Endothelial cell of umbilical vein (primary cell): ENCODE measurements around the gene CACNA2D3. TPM values are rescaled to one million over a fixed set of nuclear protein-coding genes. Genes with fewer than 3 reads are reported as not detected.

ENCODE experiments used
- BruUV-seq: library from RNA; stranded (reverse); fragments of 400-500 nt; replicated peaks from 2 replicates; lab custom pipeline; 2021; lab: Mats Ljungman, UMichigan
- CTCF ChIA-PET: fragments of 300-600, 350-600 bp; sonication (Branson Sonifier 250); formaldehyde crosslinking; loops from one replicate; lab custom pipeline; 2021; ENCODE audit warnings: antibody characterized with exemption, inconsistent platforms; lab: Charles Lee
- POLR2A ChIA-PET: fragments of 300-600, 350-600 bp; sonication (Branson Sonifier 250); formaldehyde crosslinking; loops from one replicate; lab custom pipeline; 2021; ENCODE audit warnings: antibody characterized with exemption, inconsistent platforms; lab: Charles Lee
- DNase-seq: peaks from one replicate; pipeline ENCODE4 v3.0.0-alpha.2; 2011; ENCODE audit warnings: low read depth, low spot score
- FAIRE-seq: peaks from 2 replicates; lab custom pipeline; 2011; peaks lifted over from hg19 to GRCh38; lab: Jason Lieb, UNC
- H2AFZ ChIP-seq: 2 replicates; pipeline ENCODE4 v1.6.0; 2012; ENCODE audit warnings: low read depth, low read length, control low read depth, inconsistent platforms
- H3K27ac ChIP-seq: 2 replicates; pipeline ENCODE4 v1.5.1; 2011; ENCODE audit warnings: low read depth, mild to moderate bottlenecking, control low read depth, low read length, moderate library complexity; ENCODE audit not compliant: insufficient read depth
- H3K27me3 ChIP-seq, 2 experiments: 2 replicates each; pipeline versions ENCODE4 v1.6.0 to v1.6.1; 2011; ENCODE audit warnings: low read length in 2 of 2, mixed read lengths in 1 of 2; ENCODE audit not compliant: control insufficient read depth in 2 of 2, insufficient read depth in 2 of 2
- H3K36me3 ChIP-seq, 2 experiments: 2 replicates in 1 of 2; 3 replicates in 1 of 2; pipeline ENCODE4 v1.5.1; 2011; ENCODE audit warnings: low read length in 2 of 2, mild to moderate bottlenecking in 1 of 2, moderate library complexity in 1 of 2; ENCODE audit not compliant: control insufficient read depth in 2 of 2, insufficient read depth in 2 of 2; ENCODE audit errors: extremely low read depth in 1 of 2
- H3K4me1 ChIP-seq: 3 replicates; pipeline ENCODE4 v1.5.1; 2011; ENCODE audit warnings: mild to moderate bottlenecking, low read length; ENCODE audit not compliant: control insufficient read depth, insufficient read depth; ENCODE audit errors: extremely low read depth
- H3K4me2 ChIP-seq: 2 replicates; pipeline ENCODE4 v1.6.1; 2011; ENCODE audit warnings: low read length, control low read depth, mixed read lengths; ENCODE audit not compliant: insufficient read depth
- H3K4me3 ChIP-seq, 3 experiments: fragments of 200-600 bp in 1 of 3; sonication (generic), shearing (Covaris generic) in 1 of 3; replicated peaks in 1 of 3; 2 replicates each; pipeline ENCODE4 v1.5.1; 2011 to 2016; ENCODE audit warnings: control low read depth in 3 of 3, low read length in 3 of 3, mild to moderate bottlenecking in 2 of 3, inconsistent platforms in 1 of 3, low read depth in 1 of 3, moderate library complexity in 1 of 3; ENCODE audit not compliant: insufficient read depth in 1 of 3
- H3K79me2 ChIP-seq: 2 replicates; pipeline ENCODE4 v1.6.0; 2012; ENCODE audit warnings: low read length, inconsistent platforms; ENCODE audit not compliant: control insufficient read depth, insufficient read depth
- H3K9ac ChIP-seq: replicated peaks from 2 replicates; pipeline ENCODE3; 2011; ENCODE audit warnings: low read length, control low read depth; ENCODE audit not compliant: insufficient read depth; ENCODE audit errors: extremely low read depth
- H3K9me1 ChIP-seq: replicated peaks from 3 replicates; pipeline ENCODE4 v1.6.0; 2011; ENCODE audit warnings: mild to moderate bottlenecking, low read length; ENCODE audit not compliant: control insufficient read depth, insufficient read depth; ENCODE audit errors: extremely low read depth
- H3K9me3 ChIP-seq: replicated peaks from 2 replicates; pipeline ENCODE4 v1.5.1; 2012; ENCODE audit warnings: low read length, inconsistent platforms; ENCODE audit not compliant: control insufficient read depth, insufficient read depth
- H4K20me1 ChIP-seq: replicated peaks from 2 replicates; pipeline ENCODE3; 2011; ENCODE audit warnings: mild to moderate bottlenecking, low read length; ENCODE audit not compliant: control insufficient read depth, insufficient read depth; ENCODE audit errors: extremely low read depth
- EZH2 ChIP-seq: IDR thresholded peaks from 2 replicates; pipeline ENCODE4 v1.6.1; 2012; ENCODE audit warnings: borderline replicate concordance, low read depth, mild to moderate bottlenecking, moderate library complexity, low read length, inconsistent platforms; ENCODE audit not compliant: severe bottlenecking
- FOS ChIP-seq: IDR thresholded peaks from 2 replicates; pipeline ENCODE4 v1.6.1; 2011; ENCODE audit warnings: mild to moderate bottlenecking, low read length, moderate library complexity, borderline replicate concordance; ENCODE audit not compliant: insufficient read depth
- GATA2 ChIP-seq: IDR thresholded peaks from 2 replicates; pipeline ENCODE4 v1.7.0; 2011; ENCODE audit warnings: low read depth, mild to moderate bottlenecking, moderate library complexity, mixed read lengths, low read length; ENCODE audit not compliant: insufficient read length, insufficient read depth
- JUN ChIP-seq: IDR thresholded peaks from 2 replicates; pipeline ENCODE4 v1.6.1; 2011; ENCODE audit warnings: borderline replicate concordance, low read depth; ENCODE audit not compliant: insufficient read length, insufficient read depth
- MYC ChIP-seq: IDR thresholded peaks from one replicate; pipeline ENCODE4 v1.6.1; 2011; ENCODE audit warnings: mild to moderate bottlenecking, low read depth, low read length
- POLR2A ChIP-seq: IDR thresholded peaks from 2 replicates; pipeline ENCODE4 v1.6.1; 2012; ENCODE audit warnings: low read depth, mild to moderate bottlenecking, control low read depth, low read length
- POLR2AphosphoS5 ChIP-seq: IDR thresholded peaks from 2 replicates; pipeline ENCODE4 v1.6.1; 2012; ENCODE audit warnings: low read depth, mild to moderate bottlenecking, control low read depth, low read length, moderate library complexity; ENCODE audit not compliant: insufficient read depth
- dilution Hi-C: fragments of 300-500 bp; cut with MboI; formaldehyde crosslinking; loops from one replicate; pipeline ENCODE4 v1.15.0; 2019; ENCODE audit warnings: low sequenced_read_pairs; ENCODE audit not compliant: extremely low pct_ligation_motif_present
- intact Hi-C: fragments of 100-400 bp; cut with micrococcal nuclease; formaldehyde crosslinking; loops from one replicate; pipeline ENCODE4 v1.10.0; 2022
- polyA plus RNA-seq, 4 experiments: library from polyadenylated mRNA; depleted of rRNA in 3 of 4; stranded (reverse) in 3 of 4; unstranded in 1 of 4; fragments of >200 nt; gene quantifications; 2 replicates each; pipeline versions ENCODE4 v1.2.1 to v1.2.3, GENCODE V29; 2011 to 2012; ENCODE audit warnings: missing spikeins in 1 of 4
- total RNA-seq: library from RNA; stranded (reverse); gene quantifications from 2 replicates; pipeline ENCODE4 v1.2.3, GENCODE V29; 2021
- TF ChIP-seq, protein P1 (sequence below): IDR thresholded peaks from 2 replicates; pipeline ENCODE4 v1.6.1; 2011; ENCODE audit not compliant: insufficient read depth, insufficient read length
- TF ChIP-seq, protein P2 (sequence below), 2 donors: IDR thresholded peaks; 1 replicate in 1 of 2; 2 replicates in 1 of 2; pipeline ENCODE4 v1.5.1; 2011; ENCODE audit warnings: low read length in 2 of 2, mild to moderate bottlenecking in 2 of 2, moderate library complexity in 2 of 2, control low read depth in 1 of 2, inconsistent platforms in 1 of 2, low read depth in 1 of 2; ENCODE audit not compliant: insufficient read depth in 1 of 2; ENCODE audit errors: extremely low read depth in 1 of 2

CACNA2D3 gene
- total and polyA plus RNA-seq, 2 donors (not counting 3 experiments of a cell fraction or from before 2014, with no cell fraction given) = not detected

DNA sequence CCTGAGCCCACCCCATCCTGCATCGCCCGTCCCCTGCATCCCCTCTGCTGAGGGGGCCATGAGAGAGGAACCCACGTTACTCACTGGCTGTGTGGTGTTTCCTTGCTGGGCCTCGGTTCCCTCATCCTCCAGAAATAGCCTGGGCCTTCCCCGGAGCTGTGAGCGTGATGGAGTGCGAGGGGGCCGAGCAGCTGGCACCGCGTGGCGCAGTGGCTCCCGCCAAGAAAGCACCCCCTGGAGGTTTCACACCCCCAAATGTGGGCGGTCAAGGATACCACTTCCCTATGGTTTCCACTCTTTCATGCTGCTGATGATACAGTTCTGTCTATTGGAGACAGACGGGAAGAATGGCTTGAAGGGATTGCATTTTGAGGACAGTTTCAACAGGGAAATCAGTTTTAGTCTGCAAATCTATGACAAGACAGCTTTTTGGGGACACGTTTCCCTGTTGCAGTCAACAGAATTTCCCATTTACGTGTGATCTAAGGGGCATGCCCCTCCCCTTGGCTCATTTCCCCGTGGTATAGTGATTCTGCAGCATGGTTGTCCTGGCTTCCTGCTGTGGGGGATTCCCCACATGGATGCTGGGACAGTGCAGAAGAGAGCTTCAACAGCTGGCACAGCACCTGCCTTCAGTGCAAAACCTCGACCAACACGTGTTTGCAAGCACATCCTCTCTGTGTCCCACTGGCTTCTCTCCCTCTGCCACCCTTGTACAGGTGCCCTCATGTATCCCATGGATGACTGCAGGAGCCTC lies 428.0 kb downstream of the CACNA2D3 start:
- no TSS peak for BruUV-seq
- no peaks in the 10 kb centered on the region for H4K20me1 ChIP-seq
- CTCF ChIA-PET = no interaction called here
- no peaks in the 10 kb centered on the region for H3K9me1 ChIP-seq
- intact Hi-C loops (no loop called here), dilution Hi-C loops (no loop called here)
- no peaks in the 10 kb centered on the region for H3K36me3 ChIP-seq
- no peak overlapping the region for H2AFZ ChIP-seq
- no peak overlapping the region for H3K4me2 ChIP-seq
- no peaks in the 10 kb centered on the region for H3K79me2 ChIP-seq
- FAIRE-seq (no peak), DNase-seq (no peak)
- no peak overlapping the region for H3K9ac ChIP-seq
- no peaks in the 10 kb centered on the region for H3K4me1 ChIP-seq
- TF ChIP-seq POLR2AphosphoS5 (no peak), POLR2A (no peak)
- no peaks in the 10 kb centered on the region for H3K27me3 ChIP-seq
- H3K4me3 ChIP-seq = no peak overlapping the region
- POLR2A ChIA-PET = no interaction called here
- no peak overlapping the region for H3K27ac ChIP-seq
- H3K9me3 ChIP-seq = peaks cover 2% of the 10 kb centered on the region

DNA sequence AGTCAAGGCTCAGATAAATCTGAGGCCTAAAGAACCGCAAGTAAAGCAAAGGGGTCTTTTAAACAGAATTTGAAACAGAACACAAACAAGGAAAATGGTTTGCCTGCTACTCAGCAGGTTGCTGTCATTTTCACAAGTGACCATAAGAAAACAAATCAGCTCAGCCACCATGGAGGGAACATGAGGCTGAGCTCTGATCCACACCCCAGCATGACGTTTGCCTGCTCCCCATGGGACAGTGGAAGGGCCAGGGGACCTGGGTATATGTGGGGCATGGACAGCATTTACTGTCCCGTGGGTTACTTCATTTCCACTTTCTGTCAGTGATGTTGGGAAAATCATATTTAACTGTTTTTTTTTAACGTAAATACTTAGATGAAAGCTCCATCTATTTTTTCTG lies 434.3 kb downstream of the CACNA2D3 start:
- intact Hi-C loops = no loop called here
- Histone ChIP-seq H3K4me3 (no peak overlapping the region), H3K79me2 (no peaks in the 10 kb centered on the region), H3K27ac (no peak overlapping the region), H3K4me1 (no peaks in the 10 kb centered on the region), H2AFZ (no peak overlapping the region), H3K4me2 (no peak overlapping the region), H3K27me3 (no peaks in the 10 kb centered on the region), H3K36me3 (no peaks in the 10 kb centered on the region), H4K20me1 (no peaks in the 10 kb centered on the region), H3K9me1 (no peaks in the 10 kb centered on the region), H3K9me3 (peaks cover 2% of the 10 kb centered on the region), H3K9ac (no peak overlapping the region)
- CTCF ChIA-PET = no interaction called here
- TF ChIP-seq POLR2A (no peak), EZH2 (no peak), JUN (no peak), GATA2 (no peak), MYC (no peak), FOS (no peak), POLR2AphosphoS5 (no peak)
- TF ChIP-seq, protein P1, sequence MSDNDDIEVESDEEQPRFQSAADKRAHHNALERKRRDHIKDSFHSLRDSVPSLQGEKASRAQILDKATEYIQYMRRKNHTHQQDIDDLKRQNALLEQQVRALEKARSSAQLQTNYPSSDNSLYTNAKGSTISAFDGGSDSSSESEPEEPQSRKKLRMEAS = no peak
- TF ChIP-seq, protein P2, sequence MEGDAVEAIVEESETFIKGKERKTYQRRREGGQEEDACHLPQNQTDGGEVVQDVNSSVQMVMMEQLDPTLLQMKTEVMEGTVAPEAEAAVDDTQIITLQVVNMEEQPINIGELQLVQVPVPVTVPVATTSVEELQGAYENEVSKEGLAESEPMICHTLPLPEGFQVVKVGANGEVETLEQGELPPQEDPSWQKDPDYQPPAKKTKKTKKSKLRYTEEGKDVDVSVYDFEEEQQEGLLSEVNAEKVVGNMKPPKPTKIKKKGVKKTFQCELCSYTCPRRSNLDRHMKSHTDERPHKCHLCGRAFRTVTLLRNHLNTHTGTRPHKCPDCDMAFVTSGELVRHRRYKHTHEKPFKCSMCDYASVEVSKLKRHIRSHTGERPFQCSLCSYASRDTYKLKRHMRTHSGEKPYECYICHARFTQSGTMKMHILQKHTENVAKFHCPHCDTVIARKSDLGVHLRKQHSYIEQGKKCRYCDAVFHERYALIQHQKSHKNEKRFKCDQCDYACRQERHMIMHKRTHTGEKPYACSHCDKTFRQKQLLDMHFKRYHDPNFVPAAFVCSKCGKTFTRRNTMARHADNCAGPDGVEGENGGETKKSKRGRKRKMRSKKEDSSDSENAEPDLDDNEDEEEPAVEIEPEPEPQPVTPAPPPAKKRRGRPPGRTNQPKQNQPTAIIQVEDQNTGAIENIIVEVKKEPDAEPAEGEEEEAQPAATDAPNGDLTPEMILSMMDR (IDR thresholded peaks at IDR 0.05; ENCODE audit: extremely low read depth in 1 of 2, insufficient read depth in 1 of 2, low read depth in 1 of 2, low read length in 2 of 2) = no peak
- POLR2A ChIA-PET = no interaction called here
- dilution Hi-C loops = no loop called here
- no TSS peak for BruUV-seq
- FAIRE-seq = no peak
- DNase-seq = no peak
